Endothelial cell of umbilical vein (primary cell): ENCODE results near the gene C5AR2. TPM values are rescaled to one million over a fixed set of nuclear protein-coding genes. Genes with fewer than 3 reads are reported as not detected.

Experiments used
- BruUV-seq: library from RNA; stranded (reverse); fragments of 400-500 nt; replicated peaks from 2 replicates; lab custom pipeline; 2021; lab: Mats Ljungman, UMichigan
- CTCF ChIA-PET: fragments of 300-600, 350-600 bp; sonication (Branson Sonifier 250); formaldehyde crosslinking; loops from one replicate; lab custom pipeline; 2021; ENCODE audit warnings: antibody characterized with exemption, inconsistent platforms; lab: Charles Lee
- POLR2A ChIA-PET: fragments of 300-600, 350-600 bp; sonication (Branson Sonifier 250); formaldehyde crosslinking; loops from one replicate; lab custom pipeline; 2021; ENCODE audit warnings: antibody characterized with exemption, inconsistent platforms; lab: Charles Lee
- DNase-seq: peaks from one replicate; pipeline ENCODE4 v3.0.0-alpha.2; 2011; ENCODE audit warnings: low read depth, low spot score
- FAIRE-seq: peaks from 2 replicates; lab custom pipeline; 2011; peaks lifted over from hg19 to GRCh38; lab: Jason Lieb, UNC
- H2AFZ ChIP-seq: 2 replicates; pipeline ENCODE4 v1.6.0; 2012; ENCODE audit warnings: low read depth, low read length, control low read depth, inconsistent platforms
- H3K27ac ChIP-seq: 2 replicates; pipeline ENCODE4 v1.5.1; 2011; ENCODE audit warnings: low read depth, mild to moderate bottlenecking, control low read depth, low read length, moderate library complexity; ENCODE audit not compliant: insufficient read depth
- H3K27me3 ChIP-seq, 2 experiments: 2 replicates each; pipeline versions ENCODE4 v1.6.0 to v1.6.1; 2011; ENCODE audit warnings: low read length in 2 of 2, mixed read lengths in 1 of 2; ENCODE audit not compliant: control insufficient read depth in 2 of 2, insufficient read depth in 2 of 2
- H3K36me3 ChIP-seq, 2 experiments: 2 replicates in 1 of 2; 3 replicates in 1 of 2; pipeline ENCODE4 v1.5.1; 2011; ENCODE audit warnings: low read length in 2 of 2, mild to moderate bottlenecking in 1 of 2, moderate library complexity in 1 of 2; ENCODE audit not compliant: control insufficient read depth in 2 of 2, insufficient read depth in 2 of 2; ENCODE audit errors: extremely low read depth in 1 of 2
- H3K4me1 ChIP-seq: 3 replicates; pipeline ENCODE4 v1.5.1; 2011; ENCODE audit warnings: mild to moderate bottlenecking, low read length; ENCODE audit not compliant: control insufficient read depth, insufficient read depth; ENCODE audit errors: extremely low read depth
- H3K4me2 ChIP-seq: 2 replicates; pipeline ENCODE4 v1.6.1; 2011; ENCODE audit warnings: low read length, control low read depth, mixed read lengths; ENCODE audit not compliant: insufficient read depth
- H3K4me3 ChIP-seq, 3 experiments: fragments of 200-600 bp in 1 of 3; sonication (generic), shearing (Covaris generic) in 1 of 3; replicated peaks in 1 of 3; 2 replicates each; pipeline ENCODE4 v1.5.1; 2011 to 2016; ENCODE audit warnings: control low read depth in 3 of 3, low read length in 3 of 3, mild to moderate bottlenecking in 2 of 3, inconsistent platforms in 1 of 3, low read depth in 1 of 3, moderate library complexity in 1 of 3; ENCODE audit not compliant: insufficient read depth in 1 of 3
- H3K79me2 ChIP-seq: 2 replicates; pipeline ENCODE4 v1.6.0; 2012; ENCODE audit warnings: low read length, inconsistent platforms; ENCODE audit not compliant: control insufficient read depth, insufficient read depth
- H3K9ac ChIP-seq: replicated peaks from 2 replicates; pipeline ENCODE3; 2011; ENCODE audit warnings: low read length, control low read depth; ENCODE audit not compliant: insufficient read depth; ENCODE audit errors: extremely low read depth
- H3K9me1 ChIP-seq: replicated peaks from 3 replicates; pipeline ENCODE4 v1.6.0; 2011; ENCODE audit warnings: mild to moderate bottlenecking, low read length; ENCODE audit not compliant: control insufficient read depth, insufficient read depth; ENCODE audit errors: extremely low read depth
- H3K9me3 ChIP-seq: replicated peaks from 2 replicates; pipeline ENCODE4 v1.5.1; 2012; ENCODE audit warnings: low read length, inconsistent platforms; ENCODE audit not compliant: control insufficient read depth, insufficient read depth
- H4K20me1 ChIP-seq: replicated peaks from 2 replicates; pipeline ENCODE3; 2011; ENCODE audit warnings: mild to moderate bottlenecking, low read length; ENCODE audit not compliant: control insufficient read depth, insufficient read depth; ENCODE audit errors: extremely low read depth
- CTCF ChIP-seq, 2 donors: IDR thresholded peaks; 1 replicate in 1 of 2; 2 replicates in 1 of 2; pipeline ENCODE4 v1.5.1; 2011; ENCODE audit warnings: low read length in 2 of 2, mild to moderate bottlenecking in 2 of 2, moderate library complexity in 2 of 2, control low read depth in 1 of 2, inconsistent platforms in 1 of 2, low read depth in 1 of 2; ENCODE audit not compliant: insufficient read depth in 1 of 2; ENCODE audit errors: extremely low read depth in 1 of 2
- EZH2 ChIP-seq: IDR thresholded peaks from 2 replicates; pipeline ENCODE4 v1.6.1; 2012; ENCODE audit warnings: borderline replicate concordance, low read depth, mild to moderate bottlenecking, moderate library complexity, low read length, inconsistent platforms; ENCODE audit not compliant: severe bottlenecking
- FOS ChIP-seq: IDR thresholded peaks from 2 replicates; pipeline ENCODE4 v1.6.1; 2011; ENCODE audit warnings: mild to moderate bottlenecking, low read length, moderate library complexity, borderline replicate concordance; ENCODE audit not compliant: insufficient read depth
- GATA2 ChIP-seq: IDR thresholded peaks from 2 replicates; pipeline ENCODE4 v1.7.0; 2011; ENCODE audit warnings: low read depth, mild to moderate bottlenecking, moderate library complexity, mixed read lengths, low read length; ENCODE audit not compliant: insufficient read length, insufficient read depth
- JUN ChIP-seq: IDR thresholded peaks from 2 replicates; pipeline ENCODE4 v1.6.1; 2011; ENCODE audit warnings: borderline replicate concordance, low read depth; ENCODE audit not compliant: insufficient read length, insufficient read depth
- MYC ChIP-seq: IDR thresholded peaks from one replicate; pipeline ENCODE4 v1.6.1; 2011; ENCODE audit warnings: mild to moderate bottlenecking, low read depth, low read length
- POLR2A ChIP-seq: IDR thresholded peaks from 2 replicates; pipeline ENCODE4 v1.6.1; 2012; ENCODE audit warnings: low read depth, mild to moderate bottlenecking, control low read depth, low read length
- POLR2AphosphoS5 ChIP-seq: IDR thresholded peaks from 2 replicates; pipeline ENCODE4 v1.6.1; 2012; ENCODE audit warnings: low read depth, mild to moderate bottlenecking, control low read depth, low read length, moderate library complexity; ENCODE audit not compliant: insufficient read depth
- dilution Hi-C: fragments of 300-500 bp; cut with MboI; formaldehyde crosslinking; loops from one replicate; pipeline ENCODE4 v1.15.0; 2019; ENCODE audit warnings: low sequenced_read_pairs; ENCODE audit not compliant: extremely low pct_ligation_motif_present
- intact Hi-C: fragments of 100-400 bp; cut with micrococcal nuclease; formaldehyde crosslinking; loops from one replicate; pipeline ENCODE4 v1.10.0; 2022
- polyA plus RNA-seq, 4 experiments: library from polyadenylated mRNA; depleted of rRNA in 3 of 4; stranded (reverse) in 3 of 4; unstranded in 1 of 4; fragments of >200 nt; gene quantifications; 2 replicates each; pipeline versions ENCODE4 v1.2.1 to v1.2.3, GENCODE V29; 2011 to 2012; ENCODE audit warnings: missing spikeins in 1 of 4
- total RNA-seq: library from RNA; stranded (reverse); gene quantifications from 2 replicates; pipeline ENCODE4 v1.2.3, GENCODE V29; 2021
- TF ChIP-seq, protein P1 (sequence below): IDR thresholded peaks from 2 replicates; pipeline ENCODE4 v1.6.1; 2011; ENCODE audit not compliant: insufficient read depth, insufficient read length

Gene C5AR2
- total and polyA plus RNA-seq, 2 donors (not counting 3 experiments of a cell fraction or from before 2014, with no cell fraction given): not detected

DNA sequence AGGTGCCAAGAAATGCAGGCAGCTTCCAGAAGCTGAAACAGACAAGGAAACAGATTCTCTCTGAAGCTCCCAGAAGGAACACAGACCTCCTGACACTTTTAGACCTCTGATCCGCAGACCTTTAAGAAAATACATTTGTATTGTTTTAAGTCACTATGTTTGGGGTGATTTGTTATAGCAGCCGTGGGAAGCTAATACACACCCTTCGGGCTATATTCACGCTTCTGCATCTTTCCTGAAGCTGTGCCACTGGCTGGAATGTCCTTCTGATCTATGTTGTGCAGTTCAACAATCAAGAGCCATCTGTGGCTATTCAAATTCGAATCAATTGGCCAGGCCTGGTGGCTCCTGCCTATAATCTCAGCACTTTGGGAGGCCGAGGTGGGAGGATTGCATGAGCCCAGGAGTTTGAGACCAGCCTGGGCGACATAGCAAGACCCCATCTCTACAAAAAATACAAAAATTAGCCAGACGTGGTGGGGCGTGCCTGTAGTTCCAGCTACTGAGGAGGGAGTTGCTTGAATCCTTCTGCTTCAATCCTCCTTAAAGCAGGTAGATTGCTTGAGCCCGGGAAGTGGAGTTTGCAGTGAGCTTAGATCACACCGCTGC, 11.3 kb downstream of the C5AR2 start:
- Histone ChIP-seq H4K20me1 (no peaks in the 10 kb centered on the region), H3K9me1 (no peaks in the 10 kb centered on the region), H3K4me2 (no peak overlapping the region), H3K9me3 (no peaks in the 10 kb centered on the region), H3K27me3 (no peaks in the 10 kb centered on the region), H3K79me2 (no peaks in the 10 kb centered on the region), H3K27ac (no peak overlapping the region), H3K9ac (no peak overlapping the region), H2AFZ (no peak overlapping the region), H3K4me3 (no peak overlapping the region), H3K36me3 (no peaks in the 10 kb centered on the region), H3K4me1 (no peaks in the 10 kb centered on the region)
- dilution Hi-C loops (no loop called here), intact Hi-C loops (no loop called here)
- BruUV-seq: no TSS peak
- ChIA-PET POLR2A (no interaction called here), CTCF (interaction anchor here (1.0 to 1.4 kb wide), 3 partner anchors 13 to 48 kb away, joined by 3 to 5 read pairs (median 3); no protein-coding TSS in a partner anchor)
- DNase-seq (no peak), FAIRE-seq (no peak)
- no peak for TF ChIP-seq EZH2
- no peak for TF ChIP-seq FOS
- TF ChIP-seq POLR2A: no peak
- no peak for TF ChIP-seq POLR2AphosphoS5
- TF ChIP-seq CTCF (IDR thresholded peaks at IDR 0.05; ENCODE audit: extremely low read depth in 1 of 2, insufficient read depth in 1 of 2, low read depth in 1 of 2, low read length in 2 of 2): no peak
- TF ChIP-seq MYC: no peak
- TF ChIP-seq, protein P1, sequence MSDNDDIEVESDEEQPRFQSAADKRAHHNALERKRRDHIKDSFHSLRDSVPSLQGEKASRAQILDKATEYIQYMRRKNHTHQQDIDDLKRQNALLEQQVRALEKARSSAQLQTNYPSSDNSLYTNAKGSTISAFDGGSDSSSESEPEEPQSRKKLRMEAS: no peak
- TF ChIP-seq JUN: no peak
- TF ChIP-seq GATA2: no peak
